HG02798 (cell line): ENCODE results near the gene SPRY2.

Experiments used
- ATAC-seq: cut with Tn5 transposase; IDR thresholded peaks from one replicate; pipeline ENCODE4 v1.9.1; 2021; ENCODE audit warnings: mild to moderate bottlenecking; ENCODE audit not compliant: unreplicated experiment, poor library complexity

The SPRY2 gene, protein sequence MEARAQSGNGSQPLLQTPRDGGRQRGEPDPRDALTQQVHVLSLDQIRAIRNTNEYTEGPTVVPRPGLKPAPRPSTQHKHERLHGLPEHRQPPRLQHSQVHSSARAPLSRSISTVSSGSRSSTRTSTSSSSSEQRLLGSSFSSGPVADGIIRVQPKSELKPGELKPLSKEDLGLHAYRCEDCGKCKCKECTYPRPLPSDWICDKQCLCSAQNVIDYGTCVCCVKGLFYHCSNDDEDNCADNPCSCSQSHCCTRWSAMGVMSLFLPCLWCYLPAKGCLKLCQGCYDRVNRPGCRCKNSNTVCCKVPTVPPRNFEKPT

GRCh38 chr13:80341101-80341755, at the start of gene SPRY2:
Gene SPRY2, minus strand, starts transcription at chr13:80341126. Its CDS starts 3,421 bp downstream, at chr13:80337705.
- peak; percentile 59 for ATAC-seq

GRCh38 chr13:80390338-80390737, 49.4 kb upstream of the SPRY2 start:
- no peak for ATAC-seq

GRCh38 chr13:80389073-80390038, 48.4 kb upstream of the SPRY2 start:
- ATAC-seq: no peak

GRCh38 chr13:80388506-80388905, 47.6 kb upstream of the SPRY2 start:
- ATAC-seq: no peak

- no peak for ATAC-seq
These were observed 45.7 kb upstream of the SPRY2 start for GRCh38 chr13:80386592-80386991.

DNA sequence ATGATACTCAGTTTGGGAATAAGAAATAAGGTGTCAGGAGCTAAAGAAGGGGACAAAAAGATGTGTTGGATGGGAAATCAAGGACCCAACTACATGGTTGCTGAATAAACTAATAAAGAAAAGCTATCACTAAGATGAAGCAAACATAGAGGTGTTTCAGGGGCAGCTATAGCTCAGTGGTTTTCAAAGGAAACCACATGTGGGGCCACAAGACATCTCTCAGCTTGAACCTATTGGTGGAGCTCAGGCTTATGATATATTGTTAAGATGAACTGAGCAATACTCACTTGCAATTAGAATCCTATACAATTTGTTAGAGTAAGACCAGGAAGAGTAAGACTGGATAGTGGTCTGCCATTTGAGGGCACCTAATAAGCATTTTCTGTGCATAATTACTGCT, 45.1 kb upstream of the SPRY2 start:
- peak; percentile 50 for ATAC-seq

GRCh38 chr13:80382576-80382975, 41.6 kb upstream of the SPRY2 start:
- ATAC-seq: no peak

DNA sequence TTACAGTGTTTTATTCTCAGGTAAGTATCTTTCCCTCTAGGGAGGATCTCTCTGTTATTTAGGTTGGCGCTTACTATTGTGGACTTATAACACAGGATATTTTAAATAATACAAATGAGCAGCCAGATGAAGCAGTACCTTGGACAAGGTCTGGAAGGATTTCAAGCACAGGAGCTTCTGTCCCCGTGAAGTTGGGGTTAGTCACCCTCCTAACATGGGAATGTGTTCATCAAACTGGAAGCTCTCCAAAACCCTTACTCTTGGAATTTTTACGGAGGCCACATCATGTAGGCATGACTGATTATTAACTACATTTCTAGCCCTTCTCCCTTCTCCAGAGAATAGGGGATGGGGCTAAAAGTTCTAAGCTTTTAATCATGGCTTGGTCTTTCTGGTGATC, 38.3 kb upstream of the SPRY2 start:
- no peak for ATAC-seq

GRCh38 chr13:80376554-80376953, 35.6 kb upstream of the SPRY2 start:
- no peak for ATAC-seq

- ATAC-seq: no peak
These were observed 34.0 kb upstream of the SPRY2 start for GRCh38 chr13:80374901-80375300.

DNA sequence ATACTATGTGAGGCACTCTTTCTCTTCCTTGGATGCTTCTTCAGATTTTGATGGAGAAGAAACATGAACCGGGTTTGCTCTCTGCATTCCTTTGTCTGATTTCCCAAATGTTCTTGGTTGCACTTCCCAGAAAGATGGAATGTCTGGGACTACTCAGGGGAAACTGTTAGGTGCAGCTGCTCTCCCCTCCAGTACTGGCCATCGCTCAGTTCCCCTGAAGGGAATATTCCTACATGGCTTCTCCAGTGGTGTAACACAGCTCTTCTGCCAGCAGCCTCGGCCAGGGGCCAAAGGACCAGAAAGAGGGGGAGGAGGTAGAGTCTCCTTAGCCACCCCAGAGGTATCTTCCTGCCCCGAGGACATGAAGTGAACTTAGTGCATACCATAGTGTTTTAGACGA, 33.5 kb upstream of the SPRY2 start:
- no peak for ATAC-seq

GRCh38 chr13:80371840-80372509, 31.0 kb upstream of the SPRY2 start:
- no peak for ATAC-seq

GRCh38 chr13:80367473-80367872, 26.5 kb upstream of the SPRY2 start:
- no peak for ATAC-seq

DNA sequence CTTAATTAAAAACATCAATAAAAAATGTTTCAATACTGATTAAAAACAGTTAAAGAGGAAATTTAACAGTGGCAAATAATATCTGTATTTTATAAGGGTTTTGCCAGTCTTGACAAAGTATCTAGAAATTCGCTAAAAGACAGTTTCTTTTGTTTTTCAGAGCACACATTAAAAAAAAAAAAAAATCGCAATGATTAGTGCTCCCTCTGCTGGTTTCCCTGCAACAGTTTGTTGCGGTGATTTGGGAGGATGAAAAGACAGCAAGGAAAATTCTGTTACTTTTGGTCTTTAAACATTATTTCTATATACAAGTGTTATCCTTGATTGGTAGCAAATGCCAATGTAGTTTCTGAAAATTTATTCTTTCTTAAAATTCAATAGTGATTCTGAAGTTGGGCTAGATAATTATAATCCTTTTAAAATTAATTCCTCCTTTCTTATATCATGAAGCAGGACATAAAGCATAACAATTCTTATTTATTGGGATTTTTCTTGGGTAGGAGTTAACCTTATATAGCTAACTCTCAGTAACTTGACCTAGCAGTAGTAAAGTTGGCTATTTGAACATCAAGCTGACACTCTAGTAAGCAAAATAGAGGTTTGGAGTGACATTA, 23.1 kb upstream of the SPRY2 start:
- ATAC-seq: no peak

DNA sequence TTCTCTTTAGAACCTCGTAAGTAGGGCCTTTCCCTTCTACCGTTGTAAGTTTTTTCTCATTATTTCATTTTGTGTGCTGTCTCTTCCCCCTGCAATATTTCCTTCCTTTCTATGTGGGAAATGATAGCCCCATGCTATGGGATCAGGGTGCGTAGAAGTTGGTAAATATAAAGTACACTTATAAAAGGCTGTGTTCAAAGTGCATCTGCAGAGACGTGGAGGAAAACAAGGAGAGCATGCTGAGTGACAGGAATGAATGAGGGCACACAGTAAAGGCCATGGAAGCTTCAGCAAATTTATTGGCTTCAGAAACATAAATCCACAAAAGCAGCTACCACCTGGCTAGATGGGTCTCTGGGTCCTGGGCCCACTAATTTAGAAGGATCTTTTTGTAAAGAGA, 21.6 kb upstream of the SPRY2 start:
- ATAC-seq: no peak

GRCh38 chr13:80361883-80362327, 21.0 kb upstream of the SPRY2 start:
- peak; percentile 77 for ATAC-seq

- no peak for ATAC-seq
These were observed 20.4 kb upstream of the SPRY2 start for GRCh38 chr13:80361298-80361697.

DNA sequence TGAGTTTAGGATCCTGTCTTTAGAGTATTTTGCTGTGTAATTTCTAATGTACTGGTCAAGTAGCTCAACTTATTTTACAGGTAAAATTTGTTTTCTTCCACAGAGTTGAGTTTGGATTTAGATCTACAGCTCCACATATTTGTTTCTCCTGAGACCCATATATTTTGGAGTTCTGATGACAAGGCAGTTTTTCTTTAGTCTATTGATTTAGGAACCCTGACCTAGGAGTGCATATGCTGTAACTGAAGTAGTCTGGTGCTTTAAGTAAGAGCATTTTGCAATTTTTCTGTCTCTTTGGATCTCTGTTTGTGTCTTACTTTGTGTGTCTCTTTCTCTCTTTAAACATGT, 19.5 kb upstream of the SPRY2 start:
- ATAC-seq: no peak

DNA sequence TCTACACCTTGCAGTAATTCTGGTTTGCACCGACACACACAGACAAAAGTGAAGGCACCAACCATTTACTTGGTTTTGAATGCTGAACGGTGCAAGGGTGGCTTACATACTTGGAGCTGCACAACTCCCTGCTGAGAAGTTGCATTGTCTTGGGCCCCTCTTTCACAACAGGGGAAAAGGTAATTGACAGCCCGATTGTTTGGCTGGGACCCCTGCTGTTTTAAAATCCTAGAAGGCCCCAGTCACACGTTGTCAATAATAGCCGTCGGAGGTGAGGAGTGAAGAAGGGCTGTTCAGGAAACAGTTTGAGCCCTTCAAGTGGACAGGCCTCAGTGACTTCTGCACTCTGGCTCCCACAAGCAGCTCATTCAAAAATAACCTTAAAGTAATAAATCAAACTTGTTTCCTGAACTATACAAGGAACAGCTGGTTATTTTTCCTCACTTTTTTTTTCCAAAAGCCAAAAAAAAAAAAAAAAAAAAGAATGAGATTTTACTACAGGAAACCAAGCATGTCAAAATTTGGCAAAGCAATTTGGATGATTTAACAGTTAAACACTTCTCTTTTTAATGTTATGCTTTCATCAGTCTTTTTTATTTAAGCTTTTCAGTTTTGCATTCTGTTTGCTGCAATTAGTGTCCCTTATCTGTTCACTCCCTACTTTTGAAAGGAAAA, 19.0 kb upstream of the SPRY2 start:
- no peak for ATAC-seq

- no peak for ATAC-seq
These were observed 18.5 kb upstream of the SPRY2 start for GRCh38 chr13:80359414-80359777.
